Glutamatergic neuron (in vitro differentiated cells): ENCODE data around the gene NAA38. TPM values are rescaled to one million over a fixed set of nuclear protein-coding genes. Genes with fewer than 3 reads are reported as not detected.

Experiments used
- DNase-seq: peaks from one replicate; pipeline ENCODE4 v3.0.0; 2022
- H3K27ac Mint-ChIP-seq: one replicate; pipeline ENCODE4 v1.8.0; 2020; ENCODE audit warnings: mild to moderate bottlenecking, mixed read lengths, inconsistent platforms; ENCODE audit not compliant: unreplicated experiment
- H3K27me3 Mint-ChIP-seq: one replicate; pipeline ENCODE4 v1.8.0; 2020; ENCODE audit warnings: mild to moderate bottlenecking, moderate library complexity, mixed read lengths, inconsistent platforms; ENCODE audit not compliant: unreplicated experiment
- H3K36me3 Mint-ChIP-seq: one replicate; pipeline ENCODE4 v1.8.0; 2020; ENCODE audit warnings: mild to moderate bottlenecking, mixed read lengths, inconsistent platforms; ENCODE audit not compliant: unreplicated experiment
- H3K4me1 Mint-ChIP-seq: one replicate; pipeline ENCODE4 v1.8.0; 2020; ENCODE audit warnings: mild to moderate bottlenecking, low read depth, mixed read lengths, inconsistent platforms; ENCODE audit not compliant: unreplicated experiment
- H3K4me3 Mint-ChIP-seq: one replicate; pipeline ENCODE4 v1.8.0; 2020; ENCODE audit warnings: mild to moderate bottlenecking, mixed read lengths, inconsistent platforms; ENCODE audit not compliant: unreplicated experiment
- H3K9me3 Mint-ChIP-seq: one replicate; pipeline ENCODE4 v1.8.0; 2020; ENCODE audit warnings: mild to moderate bottlenecking, moderate library complexity, mixed read lengths, inconsistent platforms; ENCODE audit not compliant: unreplicated experiment
- CTCF ChIP-seq: fragments of 200-600 bp; sonication (generic); IDR thresholded peaks from one replicate; pipeline ENCODE4 v1.5.0; 2021; ENCODE audit not compliant: partially characterized antibody, unreplicated experiment
- total RNA-seq: library from RNA; stranded (reverse); fragmentation: NEBNext Ultra II Directional; extraction: Animal tissue kit (Norgen Biotek cat#: 25700); gene quantifications from one replicate; pipeline ENCODE4 v1.2.1, GENCODE V29; 2021; ENCODE audit not compliant: unreplicated experiment

The NAA38 gene
- total RNA-seq, 1 donor from 2014 or later, result 49.7 TPM

- DNase-seq, result peak; percentile 96
- peak; percentile 58 for TF ChIP-seq CTCF
- Mint-ChIP-seq H3K27ac (peak overlapping the region; percentile 78), H3K4me3 (peak overlapping the region; percentile 94), H3K4me1 (peaks cover 22% of the 10 kb centered on the region), H3K9me3 (peaks cover 34% of the 10 kb centered on the region), H3K27me3 (peaks cover 37% of the 10 kb centered on the region), H3K36me3 (no peaks in the 10 kb centered on the region)
These were observed 22.2 kb downstream of the NAA38 start for GRCh38 chr17:7834957-7835813.

GRCh38 chr17:7834542-7834956 is 22.8 kb downstream of the NAA38 start:
- Mint-ChIP-seq H3K27ac (peak overlapping the region; percentile 78), H3K9me3 (peaks cover 29% of the 10 kb centered on the region), H3K36me3 (no peaks in the 10 kb centered on the region), H3K27me3 (peaks cover 37% of the 10 kb centered on the region), H3K4me3 (peak overlapping the region; percentile 94), H3K4me1 (peaks cover 18% of the 10 kb centered on the region)
- DNase-seq, result peak; percentile 55
- TF ChIP-seq CTCF, result no peak

- no peak for TF ChIP-seq CTCF
- Mint-ChIP-seq H3K4me3 (peak within 1 kb of the TSS; percentile 94), H3K27me3 (peaks cover 31% of the 10 kb centered on the region), H3K9me3 (peaks cover 24% of the 10 kb centered on the region), H3K4me1 (peaks cover 12% of the 10 kb centered on the region), H3K36me3 (no peaks in the 10 kb centered on the region), H3K27ac (peak within 1 kb of the TSS; percentile 78)
- DNase-seq, result peak; percentile 89
These were observed 23.4 kb downstream of the NAA38 start, which contains the start of gene KDM6B for GRCh38 chr17:7833795-7834541. Gene KDM6B (plus strand): TSS chr17:7834217. CDS start chr17:7845555, 11,338 bp downstream.

GRCh38 chr17:7833011-7833794 is 24.2 kb downstream of the NAA38 start:
- Mint-ChIP-seq H3K27me3 (peaks cover 24% of the 10 kb centered on the region), H3K9me3 (peaks cover 19% of the 10 kb centered on the region), H3K4me3 (peak overlapping the region; percentile 82), H3K36me3 (no peaks in the 10 kb centered on the region), H3K4me1 (peaks cover 8% of the 10 kb centered on the region), H3K27ac (peak overlapping the region; percentile 44)
- TF ChIP-seq CTCF, result no peak
- no peak for DNase-seq
